Cardiac fibroblast (primary cell): ENCODE measurements around the gene INTS1.

ENCODE experiments used
- DNase-seq, 2 donors: peaks; one replicate each; pipeline versions ENCODE4 v3.0.0 to v3.0.0-alpha.2; 2010; ENCODE audit warnings: low read depth in 2 of 2
- H3K4me3 ChIP-seq, 2 donors: replicated peaks in 1 of 2; 1 replicate in 1 of 2; 2 replicates in 1 of 2; pipeline ENCODE4 v1.5.1; 2011; ENCODE audit warnings: low read depth in 2 of 2, low read length in 2 of 2, mild to moderate bottlenecking in 2 of 2, moderate library complexity in 1 of 2
- CTCF ChIP-seq: IDR thresholded peaks from one replicate; pipeline ENCODE4 v1.5.1; 2011; ENCODE audit warnings: low read depth, mild to moderate bottlenecking, low read length, inconsistent platforms

The INTS1 gene

DNA sequence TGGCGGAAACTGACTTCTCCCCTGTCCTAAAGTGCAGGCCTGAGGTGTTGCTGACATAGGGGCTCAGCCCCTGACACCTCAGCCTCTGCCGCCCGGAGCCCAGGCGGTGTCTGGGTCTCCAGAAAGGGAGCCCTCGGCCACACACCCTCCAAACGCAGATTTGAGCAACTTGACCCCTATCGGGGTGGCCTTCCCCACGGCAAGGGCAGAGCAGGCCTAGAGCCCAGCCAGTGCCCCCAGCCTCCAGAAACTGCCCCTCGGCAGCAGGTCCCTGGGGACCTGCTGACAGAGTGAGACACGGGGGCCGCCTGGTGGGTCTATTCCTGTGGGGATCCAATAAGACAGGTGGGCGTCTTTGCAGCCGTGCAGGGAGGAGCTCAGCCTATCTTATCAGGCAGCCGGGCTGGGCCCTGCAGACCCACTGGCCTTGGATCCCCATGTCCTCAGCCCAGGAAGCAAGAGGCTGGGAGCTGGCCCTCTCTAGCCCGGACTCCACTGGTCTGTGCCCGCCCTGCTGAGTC is 40.8 kb upstream of the INTS1 start:
- no peak overlapping the region for H3K4me3 ChIP-seq
- no peak for DNase-seq
- no peak for TF ChIP-seq CTCF

DNA sequence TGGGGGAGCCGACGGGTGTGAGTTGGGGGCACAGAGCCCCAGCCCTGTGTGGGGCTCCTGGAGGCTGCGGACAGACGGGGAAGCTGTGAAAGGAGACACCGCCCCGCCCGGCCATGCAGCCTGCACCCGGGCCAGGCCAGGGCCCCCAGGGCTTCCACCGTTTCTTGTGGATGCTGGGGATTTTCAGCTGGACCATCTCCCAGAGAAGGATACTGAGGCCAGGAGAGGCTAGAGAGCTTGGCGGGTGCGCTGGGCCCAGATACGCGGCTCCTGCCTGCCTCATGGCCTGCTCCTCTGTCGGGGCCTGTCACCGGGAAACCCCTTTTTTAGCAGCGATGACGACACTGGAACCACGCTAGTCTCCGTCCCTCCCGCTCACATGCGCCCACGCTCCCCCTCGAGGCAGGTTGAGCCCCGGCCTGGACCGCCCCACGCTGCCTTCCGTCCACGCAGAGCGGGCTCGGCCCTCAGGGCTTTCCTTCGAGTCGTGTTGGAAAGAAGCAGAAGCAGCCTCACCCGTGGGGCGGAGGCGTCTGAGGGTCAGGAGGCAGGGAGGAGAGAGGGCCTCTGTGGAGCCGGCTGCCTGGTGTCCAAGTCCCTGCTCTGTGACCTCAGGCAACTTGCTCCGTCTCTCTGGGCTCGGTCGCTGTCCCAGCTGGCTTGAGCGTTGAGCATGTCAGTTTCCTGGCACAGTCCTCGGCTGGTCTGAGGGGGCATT is 40.1 kb upstream of the INTS1 start:
- no peak for DNase-seq
- TF ChIP-seq CTCF: no peak
- no peak overlapping the region for H3K4me3 ChIP-seq

- no peak for TF ChIP-seq CTCF
- no peak for DNase-seq
- H3K4me3 ChIP-seq: no peak overlapping the region
Observed at GRCh38 chr7:1543826-1544177, 39.6 kb upstream of the INTS1 start.

GRCh38 chr7:1542841-1543747 is 38.9 kb upstream of the INTS1 start:
- no peak overlapping the region for H3K4me3 ChIP-seq
- no peak for TF ChIP-seq CTCF
- no peak for DNase-seq

- TF ChIP-seq CTCF: no peak
- no peak for DNase-seq
- no peak overlapping the region for H3K4me3 ChIP-seq
Observed at GRCh38 chr7:1542329-1542728, 38.1 kb upstream of the INTS1 start.

DNA sequence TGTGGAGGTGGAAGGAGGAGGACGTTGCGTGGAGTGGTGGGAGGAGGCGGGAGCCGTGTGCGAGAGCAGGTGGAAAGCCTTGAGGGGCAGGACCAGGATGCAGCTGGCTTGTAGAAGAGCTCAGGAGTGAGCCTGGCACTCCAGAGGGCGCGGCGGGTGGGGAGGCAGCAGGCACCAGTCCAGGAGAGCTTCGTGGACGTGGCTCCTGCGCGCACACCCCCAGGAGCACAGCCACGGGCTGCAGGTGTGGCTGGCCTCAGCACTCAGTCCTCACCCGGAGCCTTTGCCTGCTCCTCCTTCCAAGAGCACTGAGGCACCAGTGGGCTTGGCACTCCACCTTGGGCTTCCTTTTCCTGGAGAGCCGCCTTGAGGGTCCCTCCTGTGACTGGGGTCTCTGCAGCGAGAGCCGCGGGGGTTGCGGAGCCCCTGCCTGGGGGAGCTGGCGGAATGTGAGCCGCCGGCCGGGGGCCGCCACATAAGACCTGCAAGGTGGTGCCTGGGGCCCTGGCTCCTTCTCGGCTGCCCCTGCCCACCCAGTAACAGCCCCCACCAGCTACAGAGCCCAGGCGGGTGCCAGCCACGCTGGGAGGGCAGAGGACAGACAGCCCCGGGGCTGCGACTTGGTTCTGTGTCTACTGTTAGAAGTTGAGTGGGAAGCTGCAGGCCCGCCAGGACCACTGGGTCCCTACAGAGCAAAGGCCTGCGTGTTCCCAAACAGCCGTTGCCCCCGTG is 37.4 kb upstream of the INTS1 start:
- no peak for TF ChIP-seq CTCF
- no peak overlapping the region for H3K4me3 ChIP-seq
- DNase-seq: no peak
